Measurements from ENCODE around the gene PLXDC2.

PLXDC2 gene

DNA sequence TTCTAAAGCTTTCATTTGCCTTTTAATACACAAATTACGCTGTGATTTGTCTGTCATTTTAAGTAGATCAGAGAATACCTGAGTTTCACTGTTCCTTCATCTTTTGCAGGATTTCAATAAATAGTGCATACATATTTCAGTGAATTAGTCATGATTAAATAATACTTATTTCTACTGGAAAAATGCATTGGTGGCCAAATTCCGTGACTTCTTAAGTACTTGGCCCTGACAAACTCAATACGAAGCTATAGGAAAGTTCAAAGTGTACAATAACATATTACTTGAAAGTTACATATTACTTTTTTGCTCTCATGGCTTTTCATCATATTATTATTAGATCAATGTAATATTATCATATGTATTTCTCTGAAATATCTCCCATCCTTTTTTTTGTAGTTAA, 16.1 kb upstream of the PLXDC2 start:
- no peak overlapping the region for H3K27ac ChIP-seq
- no peak for TF ChIP-seq CTCF (conservative IDR thresholded peaks at IDR 0.05)

- TF ChIP-seq CTCF (conservative IDR thresholded peaks at IDR 0.05): no peak
- H3K27ac ChIP-seq: no peak overlapping the region
Measured at GRCh38 chr10:19801369-19801768, 14.9 kb upstream of the PLXDC2 start.

DNA sequence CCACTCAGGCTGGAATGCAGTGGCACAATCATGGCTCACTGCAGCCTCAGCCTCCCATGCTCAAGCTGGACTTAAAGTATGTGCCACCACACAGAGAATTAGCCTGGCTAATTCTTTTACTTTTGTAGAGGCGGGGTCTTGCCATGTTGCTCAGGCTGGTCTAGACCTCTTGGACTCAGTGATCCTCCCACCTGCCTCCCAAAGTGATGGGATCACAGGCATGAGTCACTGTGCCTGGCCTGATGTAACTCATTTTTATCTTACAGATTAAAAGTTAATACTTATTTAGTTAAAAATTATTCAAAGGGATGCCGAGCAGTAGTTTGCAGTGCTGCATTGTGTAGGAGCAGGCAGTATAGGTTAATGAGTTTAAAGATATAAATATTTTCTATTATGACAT, 12.6 kb upstream of the PLXDC2 start:
- H3K27ac ChIP-seq: no peak overlapping the region
- no peak for TF ChIP-seq CTCF (conservative IDR thresholded peaks at IDR 0.05)

- H3K27ac ChIP-seq: no peak overlapping the region
- TF ChIP-seq CTCF (conservative IDR thresholded peaks at IDR 0.05): no peak
Measured at GRCh38 chr10:19809481-19809880, 6.8 kb upstream of the PLXDC2 start.

DNA sequence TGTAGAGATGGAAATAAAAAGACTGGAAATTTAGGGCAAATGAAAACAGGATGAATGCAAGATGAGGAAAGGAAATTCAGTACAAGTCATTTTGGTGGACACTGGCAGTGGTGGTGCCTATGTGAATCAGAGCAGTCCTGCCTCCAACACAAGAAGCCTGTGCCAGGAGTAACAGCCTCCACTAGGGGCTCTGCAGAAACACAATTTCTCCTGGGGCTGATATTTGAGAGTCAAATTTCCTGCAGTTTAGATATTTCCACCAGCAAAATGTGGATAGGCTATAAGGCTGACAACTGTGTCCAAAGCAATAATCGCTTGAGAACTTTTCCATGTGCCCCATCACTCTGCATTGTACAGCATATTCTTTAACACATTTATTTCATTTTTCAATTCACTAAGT, 4.7 kb upstream of the PLXDC2 start:
- H3K27ac ChIP-seq: no peak overlapping the region
- peak; percentile 65 for TF ChIP-seq CTCF (conservative IDR thresholded peaks at IDR 0.05)

DNA sequence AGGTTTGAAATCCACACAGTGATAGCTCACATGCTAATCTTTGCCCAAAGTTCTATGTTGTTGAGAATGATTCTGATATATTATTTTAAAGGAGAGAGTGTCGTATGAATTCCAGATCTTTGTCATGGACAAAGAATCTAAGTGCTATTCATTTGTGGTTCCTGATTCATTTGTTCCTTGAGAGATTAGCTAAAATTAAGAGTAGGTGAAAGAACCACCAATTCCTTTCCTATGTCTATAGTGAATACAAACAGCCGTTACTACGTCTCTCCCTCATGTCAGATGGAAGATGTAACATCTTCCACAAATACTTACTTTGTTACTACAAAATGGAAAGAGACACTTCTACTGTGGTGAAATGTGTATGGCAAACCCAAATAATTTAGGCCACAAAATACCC, 3.3 kb upstream of the PLXDC2 start:
- H3K27ac ChIP-seq: no peak overlapping the region
- no peak for TF ChIP-seq CTCF (conservative IDR thresholded peaks at IDR 0.05)

DNA sequence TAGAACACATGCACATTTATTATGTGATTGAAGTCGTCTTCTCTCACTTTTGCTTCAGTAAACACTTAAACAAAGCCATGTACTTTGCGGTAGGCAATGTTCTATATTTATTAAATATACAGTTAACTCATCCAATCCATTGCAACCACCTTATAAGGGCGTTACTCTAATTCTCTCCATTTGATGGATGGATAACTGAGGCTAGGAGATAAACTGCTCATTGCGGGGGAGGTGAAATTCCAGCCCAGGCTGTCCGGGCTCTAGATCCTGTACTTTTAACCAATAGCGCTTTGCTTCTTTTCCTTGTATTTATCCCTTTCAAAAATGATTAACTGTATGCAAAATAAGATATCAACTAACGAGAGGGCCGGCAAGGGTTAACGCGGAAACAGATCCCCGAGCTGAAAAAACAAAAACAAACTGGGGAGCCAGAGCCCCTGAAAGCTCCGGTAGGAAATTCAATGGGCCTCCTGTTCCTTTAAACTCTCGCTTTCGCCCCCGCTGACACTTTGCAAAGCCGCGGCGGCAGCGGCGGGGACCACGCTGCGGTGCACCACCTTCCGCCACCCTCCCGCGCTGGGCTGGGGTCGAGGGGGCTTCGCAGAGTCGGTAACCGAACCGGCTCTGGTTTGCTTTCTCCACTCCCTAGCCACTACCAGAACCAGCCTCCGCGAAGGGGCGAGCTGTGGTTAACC, 1.0 kb upstream of the PLXDC2 start:
- no peak overlapping the region for H3K27ac ChIP-seq
- TF ChIP-seq CTCF (conservative IDR thresholded peaks at IDR 0.05): no peak
